Stimulated activated CD4-positive, alpha-beta T cell treated with anti-CD3 and anti-CD28 coated beads, Interleukin-1b, Interleukin-23, amount 100 ng/mL, for 1 hour (primary cell): ENCODE measurements around the gene HSD17B7.
A peak's percentile ranks its signal among the peaks of the same experiment; 100 is the strongest.
"Not testable (repeated sequence)": the region's sequence is repeated elsewhere in the genome, so short reads cannot be mapped to it uniquely, and the experiment has no call there.

Experiments used
- DNase-seq, 2 donors: peaks; one replicate each; pipeline ENCODE4 v3.0.0-alpha.2; 2020; ENCODE audit warnings: low read depth in 2 of 2

The HSD17B7 gene, protein sequence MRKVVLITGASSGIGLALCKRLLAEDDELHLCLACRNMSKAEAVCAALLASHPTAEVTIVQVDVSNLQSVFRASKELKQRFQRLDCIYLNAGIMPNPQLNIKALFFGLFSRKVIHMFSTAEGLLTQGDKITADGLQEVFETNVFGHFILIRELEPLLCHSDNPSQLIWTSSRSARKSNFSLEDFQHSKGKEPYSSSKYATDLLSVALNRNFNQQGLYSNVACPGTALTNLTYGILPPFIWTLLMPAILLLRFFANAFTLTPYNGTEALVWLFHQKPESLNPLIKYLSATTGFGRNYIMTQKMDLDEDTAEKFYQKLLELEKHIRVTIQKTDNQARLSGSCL

DNA sequence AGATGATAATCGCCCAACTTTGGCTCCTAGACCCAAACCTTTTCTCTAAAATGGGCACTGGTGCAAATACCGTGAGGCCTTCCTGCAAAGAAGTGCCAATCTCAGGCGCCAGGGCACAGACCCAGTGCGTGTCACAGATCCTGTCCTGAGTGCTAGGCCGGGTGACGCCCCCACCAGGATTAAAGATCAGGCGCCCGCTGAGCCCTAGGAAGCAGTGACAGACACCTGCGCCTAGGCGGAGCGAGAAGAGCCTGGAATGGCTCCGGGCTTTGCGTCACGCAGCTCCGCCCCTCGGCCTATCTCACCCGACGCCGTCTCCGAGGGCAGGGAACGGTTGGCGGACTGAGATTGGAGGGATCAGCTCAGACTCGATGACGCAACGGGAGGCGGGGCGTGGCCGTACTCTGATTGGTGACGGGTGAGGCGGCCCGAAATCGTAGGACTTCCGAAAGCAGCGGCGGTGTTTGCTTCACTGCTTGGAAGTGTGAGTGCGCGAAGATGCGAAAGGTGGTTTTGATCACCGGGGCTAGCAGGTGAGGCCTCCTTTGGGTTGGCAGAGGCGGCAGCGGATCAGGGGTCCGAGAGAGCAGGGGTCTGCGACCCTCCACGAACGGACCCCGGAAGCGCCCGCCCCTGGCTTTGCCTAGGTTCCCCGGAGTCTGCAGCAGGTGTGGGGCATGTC is at the start of gene HSD17B7:
Gene HSD17B7 (plus strand): TSS at position 400 of the 682 bp plus-strand sequence. CDS start 99 bp downstream, at position 499.
- peak; percentile 21 to 33 for DNase-seq

DNA sequence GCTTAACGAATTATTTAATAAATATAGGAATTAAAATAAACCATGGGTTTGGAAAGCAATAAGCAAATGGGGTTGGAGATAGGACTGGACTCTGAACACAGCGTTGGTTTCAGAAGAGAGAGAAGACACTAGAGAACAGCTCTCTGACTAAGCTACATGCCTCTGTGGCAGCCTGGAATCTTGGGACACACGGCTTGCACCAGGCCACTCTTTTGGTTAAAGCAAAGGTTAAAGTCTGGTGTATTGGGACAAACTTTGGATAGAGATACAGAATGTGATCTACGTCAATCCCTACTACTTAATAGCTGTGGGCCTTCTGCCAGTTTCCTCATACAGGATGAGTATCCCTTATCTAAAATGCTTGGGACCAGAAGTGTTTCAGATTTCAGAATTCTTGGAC is 49.7 kb upstream of the HSD17B7 start:
- DNase-seq: no peak

DNA sequence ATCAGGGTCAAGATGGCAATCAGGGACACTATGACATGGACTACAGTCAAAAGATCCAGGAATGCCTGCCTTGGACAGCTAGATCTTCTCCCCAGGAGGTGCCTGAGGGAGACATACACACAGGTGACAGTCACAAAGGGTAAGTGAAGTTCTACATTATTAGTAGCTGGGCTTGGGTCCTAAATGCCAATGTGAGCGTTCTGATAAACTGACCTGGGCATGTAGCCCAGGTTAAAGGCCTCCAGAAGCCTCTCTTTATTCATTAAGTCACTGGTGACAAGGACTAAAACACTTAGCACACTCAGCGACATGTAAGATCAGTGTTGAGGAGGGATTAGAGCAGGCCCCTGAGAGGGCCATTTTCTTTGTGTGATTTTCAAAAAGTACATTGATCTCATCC is 48.9 kb upstream of the HSD17B7 start:
- no peak for DNase-seq

DNA sequence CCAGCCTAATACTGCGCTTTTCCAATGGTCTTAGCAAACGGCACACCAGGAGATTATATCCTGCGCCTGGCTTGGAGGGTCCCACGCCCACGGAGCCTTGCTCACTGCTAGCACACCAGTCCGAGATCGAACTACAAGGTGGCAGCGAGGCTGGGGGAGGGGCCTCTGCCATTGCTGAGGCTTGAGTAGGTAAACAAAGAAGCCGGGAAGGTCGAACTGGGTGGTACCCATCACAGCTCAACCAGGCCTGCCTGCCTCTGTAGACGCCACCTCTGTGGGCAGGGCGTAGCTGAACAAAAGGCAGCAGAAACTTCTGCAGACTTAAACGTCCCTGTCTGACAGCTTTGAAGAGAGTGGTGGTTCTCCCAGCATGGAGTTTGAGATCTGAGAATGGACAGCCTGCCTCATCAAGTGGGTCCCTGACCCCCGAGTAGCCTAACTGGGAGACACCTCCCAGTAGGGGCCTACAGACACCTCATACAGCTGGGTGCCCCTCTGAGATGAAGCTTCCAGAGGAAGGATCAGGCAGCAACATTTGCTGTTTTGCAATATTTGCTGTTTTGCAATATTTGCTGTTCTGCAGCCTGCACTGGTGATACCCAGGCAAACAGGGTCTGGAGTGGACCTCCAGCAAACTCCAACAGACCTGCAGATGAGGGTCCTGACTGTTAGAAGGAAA is 44.1 kb upstream of the HSD17B7 start:
- DNase-seq: not testable (repeated sequence)

DNA sequence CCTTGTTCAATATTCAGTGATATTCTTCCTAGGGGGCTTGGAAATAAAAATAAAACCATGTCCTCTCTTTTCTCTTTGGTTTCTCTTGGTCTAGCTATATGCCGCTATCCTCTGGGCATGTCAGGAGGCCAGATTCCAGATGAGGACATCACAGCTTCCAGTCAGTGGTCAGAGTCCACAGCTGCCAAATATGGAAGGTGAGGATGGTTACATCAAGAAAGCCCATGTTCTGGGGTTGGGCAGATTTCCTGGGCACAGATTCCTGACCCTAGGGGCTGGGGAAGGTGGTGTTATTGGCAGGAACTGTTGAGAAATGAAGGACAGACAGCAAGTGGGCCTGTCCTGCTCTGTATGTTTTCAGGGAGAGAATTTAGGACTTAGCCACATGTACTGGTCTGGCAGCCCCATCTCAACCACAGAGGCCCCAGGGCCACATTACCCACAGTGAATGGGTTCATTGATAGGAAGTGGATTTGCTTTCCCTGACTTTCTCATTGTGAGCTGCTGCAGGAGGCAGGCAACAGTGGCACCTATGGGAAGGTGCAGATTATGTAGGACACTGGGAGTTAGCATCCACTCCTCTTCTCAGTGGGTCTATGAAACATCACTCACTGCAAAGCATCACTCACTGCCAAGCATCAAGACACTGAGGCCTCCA is 37.4 kb upstream of the HSD17B7 start:
- DNase-seq: no peak

DNA sequence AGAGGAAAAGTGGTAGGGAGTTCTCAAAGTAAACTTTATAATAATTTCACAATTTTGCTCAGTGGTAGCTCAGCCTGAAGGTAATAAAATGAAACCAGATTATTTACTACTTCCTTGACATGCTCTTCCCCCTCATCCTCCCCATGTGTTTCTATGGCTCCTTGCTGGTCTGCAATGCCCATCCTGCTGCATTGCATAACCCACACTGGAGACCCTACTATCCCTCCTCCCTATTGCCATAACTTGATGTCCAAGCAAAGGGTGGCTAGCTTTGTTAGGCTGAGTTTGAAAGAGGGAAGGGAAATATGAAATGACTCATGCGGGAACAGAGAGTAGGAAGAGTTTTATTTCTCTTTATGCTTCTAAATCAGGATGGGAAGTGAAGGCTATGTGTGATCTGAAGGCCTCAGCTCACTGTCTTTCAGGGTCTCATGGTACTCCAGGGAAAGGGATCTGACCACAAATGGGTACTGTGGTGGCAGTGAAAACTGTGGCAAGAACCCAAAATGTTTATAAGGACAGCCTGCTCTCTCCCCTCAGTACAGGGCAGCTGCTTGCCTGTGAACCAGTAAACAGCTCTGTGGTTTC is 36.4 kb upstream of the HSD17B7 start:
- DNase-seq: no peak

DNA sequence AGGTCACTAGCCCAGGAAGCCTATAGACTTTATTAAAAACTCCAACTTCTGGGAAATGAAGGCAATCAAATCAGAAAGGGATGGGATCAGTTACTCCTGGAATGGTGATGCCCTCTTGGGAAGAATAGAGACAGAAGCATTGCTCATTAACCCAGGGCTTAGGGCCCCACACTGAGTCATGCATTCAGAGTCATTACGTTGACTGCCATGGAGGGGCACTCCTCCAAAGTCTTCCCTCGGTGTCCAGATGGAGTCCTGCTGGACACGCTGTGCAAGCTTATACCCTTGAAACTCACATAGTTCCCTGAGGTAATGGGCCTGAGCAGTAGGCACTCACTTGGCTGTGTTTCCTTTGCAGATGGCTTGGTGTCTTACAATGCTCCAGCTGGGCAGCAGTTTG is 35.2 kb upstream of the HSD17B7 start:
- DNase-seq: no peak

DNA sequence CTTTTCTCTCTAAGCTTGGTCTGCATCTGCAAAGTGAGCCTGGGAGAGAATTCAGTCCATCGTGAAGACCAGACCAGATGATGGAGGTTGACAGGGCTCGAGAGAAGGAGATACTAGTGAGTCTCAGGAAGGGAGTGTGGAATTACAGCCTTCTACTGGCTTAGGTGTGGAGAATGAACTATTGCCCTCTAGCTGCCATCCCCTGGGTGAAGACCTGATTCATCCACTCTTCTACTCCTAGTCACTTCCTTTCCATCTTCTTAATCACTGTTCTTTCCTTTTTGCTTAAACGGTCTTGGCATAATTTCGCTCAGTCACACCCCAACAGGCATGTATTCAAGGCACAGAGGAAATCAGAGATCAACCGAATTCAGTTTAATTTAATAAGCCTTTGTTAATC is 34.0 kb upstream of the HSD17B7 start:
- no peak for DNase-seq

DNA sequence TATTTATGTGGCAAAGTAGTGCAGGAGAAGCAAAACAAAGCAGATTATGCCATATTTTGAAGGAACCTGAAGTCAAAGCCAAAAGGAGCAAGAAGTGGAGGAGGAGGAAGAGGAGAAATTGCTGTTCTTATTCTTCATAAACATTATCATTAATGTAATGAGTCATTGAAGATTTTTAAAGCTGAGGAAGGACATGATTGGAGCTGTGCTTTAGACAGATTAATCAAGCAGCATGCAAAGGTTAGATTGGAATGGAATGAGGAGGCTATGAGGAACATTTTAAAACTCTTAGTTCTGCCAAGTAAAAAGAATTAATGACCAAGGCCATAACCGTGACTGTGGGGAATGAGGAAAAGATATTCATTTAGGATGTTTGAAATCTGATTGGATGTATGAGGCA is 33.0 kb upstream of the HSD17B7 start:
- no peak for DNase-seq

DNA sequence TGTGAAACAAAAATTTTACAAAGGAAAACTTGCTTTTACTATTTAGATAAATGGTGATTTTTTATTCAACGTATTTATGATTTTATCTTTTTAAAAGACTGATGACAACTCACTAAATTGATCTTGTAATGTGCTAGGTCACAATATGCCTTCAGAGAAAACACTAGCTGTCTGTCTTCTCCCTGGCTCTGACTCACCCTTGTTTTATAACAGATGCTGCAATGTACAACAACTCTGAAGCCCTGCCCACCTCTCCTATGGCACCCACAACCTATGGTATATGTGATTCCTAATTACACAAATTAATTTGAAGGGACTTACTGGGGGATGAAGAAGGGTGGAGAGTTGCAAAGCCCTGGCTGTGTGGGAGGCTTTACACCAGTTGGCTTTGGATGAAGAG is 24.7 kb upstream of the HSD17B7 start:
- no peak for DNase-seq

DNA sequence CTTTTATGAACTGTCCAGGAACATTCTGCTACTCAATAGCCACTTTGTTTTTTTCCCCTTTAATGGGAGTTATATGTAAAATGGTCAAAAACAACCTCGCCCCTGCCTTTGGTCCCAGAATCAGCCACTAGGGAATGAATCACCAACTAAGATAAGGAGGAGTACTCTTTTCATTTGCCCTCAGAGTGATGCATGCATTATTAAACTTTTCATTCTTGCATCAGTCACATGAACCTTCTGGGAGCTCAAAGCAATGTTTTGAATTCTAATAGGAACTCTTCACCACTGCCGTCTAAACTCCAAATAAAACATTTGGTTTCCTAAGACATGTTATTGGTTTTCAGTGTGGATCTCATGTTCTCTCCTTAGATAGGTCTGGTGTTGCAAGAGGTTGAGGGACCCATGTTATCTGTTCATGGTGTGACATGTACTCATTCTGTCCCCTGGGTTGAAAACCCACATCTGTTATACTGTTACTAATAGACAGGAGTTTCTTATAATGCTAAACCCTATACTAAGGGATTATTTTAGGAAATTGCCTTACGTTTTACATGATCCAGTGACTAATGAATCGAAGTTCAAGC is 17.8 kb upstream of the HSD17B7 start:
- no peak for DNase-seq

DNA sequence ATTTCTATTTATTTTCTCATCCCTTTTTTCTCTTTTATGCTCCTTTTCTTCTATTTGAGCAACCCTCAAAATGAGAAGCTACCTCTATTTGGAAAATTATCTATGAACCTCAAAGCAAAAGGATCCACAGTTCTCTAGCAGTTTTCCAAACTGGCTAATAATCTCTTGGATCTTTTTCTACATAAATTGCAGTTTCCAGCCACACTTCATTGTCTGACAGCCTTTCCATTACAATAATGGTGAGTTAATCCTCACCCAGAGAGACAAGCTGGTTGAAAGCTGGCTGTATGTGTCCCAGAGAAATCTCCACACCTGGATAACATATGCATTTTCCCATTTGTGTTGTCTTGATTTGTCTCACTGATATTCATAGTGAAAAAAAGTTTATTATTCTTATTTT is 16.5 kb upstream of the HSD17B7 start:
- no peak for DNase-seq

DNA sequence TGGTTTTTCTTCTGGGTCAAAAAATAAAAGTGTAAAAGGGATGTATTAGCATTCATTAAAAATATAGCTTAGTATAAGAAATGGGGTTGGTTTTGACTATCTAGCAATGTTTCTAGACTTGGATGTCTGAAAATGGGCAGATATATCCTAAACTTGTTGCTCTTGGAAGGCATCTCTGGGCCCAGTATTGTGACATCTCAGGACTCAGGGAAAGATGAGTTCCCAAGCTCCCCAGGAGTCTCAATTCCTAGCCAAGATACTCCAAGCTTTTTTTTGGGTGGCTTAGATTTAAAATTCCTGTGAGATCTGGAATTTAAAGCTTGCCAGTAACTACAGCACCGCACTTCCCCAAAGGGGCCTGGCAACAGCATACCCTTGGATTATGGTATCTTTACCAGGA is 11.5 kb upstream of the HSD17B7 start:
- DNase-seq: no peak

DNA sequence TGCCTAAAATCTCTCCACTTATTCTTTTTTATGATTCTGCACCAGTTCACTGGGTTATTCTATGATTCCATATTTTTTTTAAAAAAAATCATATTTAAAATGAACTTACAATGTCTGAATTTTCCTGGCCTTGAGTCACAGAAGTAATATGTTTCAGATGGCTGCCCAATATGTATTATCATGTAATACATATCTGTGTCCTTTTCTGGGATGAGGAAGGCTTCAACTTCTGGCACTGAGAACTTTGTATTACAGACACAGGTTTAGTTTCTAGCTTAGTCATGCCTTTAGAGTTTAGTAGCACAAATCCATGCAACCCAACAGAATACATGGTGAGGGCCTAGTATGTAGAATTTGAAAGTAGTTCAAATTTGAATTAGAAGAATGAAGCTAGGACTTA is 7.8 kb upstream of the HSD17B7 start:
- no peak for DNase-seq

DNA sequence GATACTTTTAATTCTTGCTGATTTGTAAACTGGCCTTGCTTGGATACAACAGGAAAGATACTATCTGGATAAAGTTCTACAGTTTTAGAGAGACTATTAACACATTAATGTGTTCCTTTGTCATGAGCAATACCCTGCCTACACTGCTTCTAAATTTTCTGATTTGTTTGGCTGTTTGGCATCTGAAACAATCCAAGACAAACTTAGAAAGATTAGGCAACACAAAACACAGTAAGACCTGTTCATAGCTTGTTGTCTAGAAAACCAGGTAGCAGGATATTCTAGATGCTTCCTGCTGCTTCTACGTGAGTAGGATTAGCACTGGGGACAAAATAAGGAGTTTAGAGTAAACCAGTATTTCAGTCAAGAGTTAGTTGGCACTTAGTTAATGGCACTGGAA is 5.6 kb upstream of the HSD17B7 start:
- DNase-seq: not testable (repeated sequence)

DNA sequence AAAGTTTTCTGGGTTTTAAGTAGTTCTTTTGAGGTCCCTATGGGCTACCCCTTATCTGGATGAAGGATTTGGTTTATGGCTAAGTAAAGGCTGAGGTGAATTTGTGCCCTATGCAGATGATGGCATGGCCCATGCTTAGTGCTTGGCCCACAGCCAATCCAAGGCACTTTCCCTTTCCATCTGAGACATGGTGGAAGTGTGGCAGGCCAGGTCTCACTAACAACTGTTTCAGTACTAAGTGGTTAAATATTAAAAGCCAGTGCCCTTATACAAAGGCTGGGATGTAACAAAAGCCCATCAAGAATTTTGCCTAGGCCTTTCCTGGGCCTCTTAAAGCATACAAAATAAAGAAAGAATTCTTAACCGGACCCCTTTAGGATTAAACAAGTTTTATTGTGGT is 1.7 kb upstream of the HSD17B7 start:
- not testable (repeated sequence) for DNase-seq

DNA sequence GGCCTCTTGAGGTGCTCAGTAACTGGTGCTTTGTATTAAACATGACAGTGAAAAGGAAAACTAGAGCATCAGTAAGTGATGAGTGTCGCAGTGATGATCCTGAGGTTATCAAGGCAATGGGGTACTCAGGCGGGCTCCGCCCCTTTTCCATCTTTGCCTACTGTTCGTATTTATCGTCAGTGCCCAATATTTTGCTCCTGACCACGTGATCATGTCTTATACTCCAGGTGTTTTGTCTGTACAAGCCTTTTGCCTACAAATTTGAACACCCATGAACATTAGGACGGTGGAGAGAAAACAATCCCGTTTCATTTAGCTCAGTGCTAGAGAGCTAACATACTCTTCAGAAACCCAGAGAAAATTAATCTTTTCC is 469 bp downstream of the HSD17B7 start:
- DNase-seq: not testable (repeated sequence)

DNA sequence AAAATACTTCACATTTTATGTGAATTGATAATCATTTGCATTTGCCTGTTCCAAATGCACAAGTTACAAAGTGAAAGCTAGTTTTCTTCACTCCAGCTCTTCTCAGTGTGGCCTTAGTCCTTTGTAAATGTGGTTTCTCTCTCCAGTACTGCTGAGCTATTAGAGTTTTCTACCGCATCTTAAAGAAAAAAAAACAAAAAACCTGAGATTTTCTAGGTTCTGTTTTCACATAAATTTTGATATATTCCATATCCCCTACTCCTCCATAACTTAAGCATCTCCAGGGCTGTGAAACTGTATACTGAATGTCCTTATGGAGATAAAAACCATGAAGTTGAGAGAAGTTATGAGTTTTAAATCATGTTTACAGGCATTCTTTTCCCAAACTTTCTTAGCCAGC is 3.8 kb downstream of the HSD17B7 start:
- not testable (repeated sequence) for DNase-seq

DNA sequence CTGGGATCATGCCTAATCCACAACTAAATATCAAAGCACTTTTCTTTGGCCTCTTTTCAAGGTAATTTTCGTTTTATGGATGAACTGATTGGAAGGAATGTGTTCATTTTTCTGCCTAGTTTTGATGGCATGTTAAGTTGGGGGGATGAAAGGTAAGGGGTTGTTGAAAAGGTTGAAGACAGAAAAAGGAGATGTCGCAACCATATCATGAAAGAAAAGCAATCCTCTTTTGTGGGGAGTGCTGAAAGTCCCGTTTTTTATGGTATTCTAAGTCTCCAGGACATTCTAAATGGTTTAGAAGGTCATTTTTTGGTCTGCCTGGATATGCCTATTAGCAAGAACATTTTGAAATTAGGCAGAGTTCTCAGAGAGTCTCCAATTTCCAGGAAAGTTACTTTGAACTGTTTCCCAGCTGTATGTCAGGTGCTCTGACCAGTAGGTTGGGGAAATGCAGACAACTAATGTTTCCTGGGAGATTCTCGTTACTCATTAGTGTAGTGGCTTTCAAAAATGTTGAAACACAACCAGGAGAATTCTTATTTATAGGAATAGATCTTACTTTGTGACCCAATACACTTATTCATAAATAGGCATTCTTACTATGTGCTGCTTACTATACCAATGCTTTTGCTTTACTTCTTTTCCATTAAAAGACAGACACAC is 6.2 kb downstream of the HSD17B7 start:
- DNase-seq: not testable (repeated sequence)

DNA sequence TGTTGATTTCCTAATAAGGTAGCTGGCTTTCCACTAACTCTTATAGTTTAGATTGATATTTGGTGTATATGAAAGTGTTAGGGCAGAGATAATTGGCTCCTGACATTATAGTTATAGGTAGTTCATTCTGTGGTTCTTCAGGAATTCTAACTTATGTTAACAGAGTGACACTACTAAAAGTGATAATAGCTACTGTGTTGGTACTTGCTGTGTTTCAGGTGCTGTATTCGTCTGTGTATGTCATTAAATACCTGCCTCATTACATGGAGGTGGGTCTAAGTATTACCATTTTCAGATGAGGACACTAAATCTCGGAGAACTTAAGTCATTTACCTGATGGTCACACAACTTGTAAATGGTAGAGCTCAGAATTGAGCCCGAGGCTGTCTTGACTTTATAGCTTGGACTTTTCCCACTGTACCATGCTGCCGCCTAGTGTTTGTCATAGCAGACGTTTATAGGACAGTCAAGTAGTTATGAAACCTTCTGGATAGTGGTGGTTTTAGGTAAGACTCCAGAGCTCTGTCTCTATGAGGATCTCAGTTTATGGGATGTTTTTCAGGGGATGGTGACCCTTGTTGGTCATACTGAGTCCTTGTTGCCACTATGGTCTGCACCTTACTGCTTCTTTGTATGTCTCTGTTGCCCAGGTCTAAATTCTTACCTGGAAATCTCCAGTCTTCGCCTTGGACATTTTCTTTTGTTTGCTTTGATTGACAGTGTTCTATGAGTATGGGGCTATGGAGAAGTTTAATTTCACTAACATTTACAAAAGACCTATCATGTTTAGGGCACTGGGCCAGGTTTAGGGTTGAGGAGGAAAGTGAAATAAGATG is 9.7 kb downstream of the HSD17B7 start:
- DNase-seq: not testable (repeated sequence)
